DMS53 treated with DMSO at 0.1 percent for 48 hours (cell line): ENCODE measurements around the gene GPR119.
"Not testable (repeated sequence)": the region's sequence is repeated elsewhere in the genome, so short reads cannot be mapped to it uniquely, and the experiment has no call there.

Source experiments
- DNase-seq: peaks from one replicate; lab custom pipeline; 2025; ENCODE audit not compliant: unreplicated experiment; lab: John Stamatoyannopoulos, UW

The GPR119 gene

GRCh38 chrX:130385520-130385919 lies at the start of gene GPR119:
Gene GPR119 (minus strand): TSS chrX:130385674. CDS start chrX:130385447, 227 bp downstream.
- DNase-seq: no peak

GRCh38 chrX:130429236-130429635 lies 43.8 kb upstream of the GPR119 start:
- DNase-seq: not testable (repeated sequence)

DNA sequence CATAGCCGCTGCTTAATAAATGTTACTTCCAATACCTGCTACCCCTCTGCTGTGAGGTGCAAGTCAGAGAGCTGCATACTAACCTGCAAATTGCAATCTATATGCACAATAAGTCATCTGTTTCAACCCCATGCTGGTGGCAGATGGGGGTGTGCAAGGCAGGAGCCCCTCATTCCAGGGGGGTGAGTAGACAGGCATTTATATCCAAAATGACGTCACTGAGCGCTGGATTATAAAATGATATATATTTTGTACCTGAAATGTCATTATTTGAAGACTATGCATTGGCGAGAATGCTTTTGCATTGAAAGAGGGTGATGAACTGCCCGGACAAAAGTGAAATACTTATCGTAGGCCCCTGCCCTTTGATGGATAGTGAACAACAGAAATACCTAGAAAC lies 41.1 kb upstream of the GPR119 start:
- no peak for DNase-seq

DNA sequence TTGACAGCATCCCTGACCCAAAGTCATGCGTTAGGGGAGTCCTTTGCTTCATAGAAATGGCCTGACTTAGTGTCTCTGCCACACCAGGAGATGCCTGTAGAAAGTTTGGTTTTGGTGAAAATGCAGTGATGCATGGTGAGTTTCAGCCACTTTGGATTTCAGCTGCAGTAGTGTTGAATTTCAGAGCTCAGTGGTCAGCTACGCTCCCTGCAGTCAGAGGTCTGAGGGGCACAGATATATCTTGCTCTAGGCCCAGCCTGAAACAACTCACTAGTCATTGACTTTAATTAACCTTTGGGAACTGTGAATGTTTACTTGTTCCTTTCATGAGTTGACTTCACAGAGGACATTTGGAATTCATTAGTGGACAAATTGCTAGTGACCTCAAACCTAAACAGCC lies 33.8 kb upstream of the GPR119 start:
- no peak for DNase-seq

GRCh38 chrX:130418740-130419139 lies 33.3 kb upstream of the GPR119 start:
- DNase-seq: no peak

DNA sequence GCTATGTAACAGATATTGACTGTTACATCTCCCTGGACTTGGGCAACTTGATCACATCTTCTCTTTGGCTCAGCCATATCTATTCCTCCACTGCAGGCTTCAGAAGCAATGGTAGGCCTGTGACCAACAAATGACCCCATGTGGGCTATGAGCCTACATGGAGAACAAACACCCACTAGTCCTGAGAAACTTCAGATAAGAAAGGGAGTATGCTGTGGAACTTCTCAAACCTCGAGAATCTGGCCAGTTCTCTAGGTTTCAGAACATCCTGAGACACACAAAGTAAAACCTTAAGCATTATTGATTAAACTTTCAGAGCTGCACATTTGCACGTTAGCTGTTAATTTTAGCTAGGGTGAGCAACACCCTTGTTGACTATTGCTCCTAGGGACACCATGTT lies 32.6 kb upstream of the GPR119 start:
- DNase-seq: no peak

DNA sequence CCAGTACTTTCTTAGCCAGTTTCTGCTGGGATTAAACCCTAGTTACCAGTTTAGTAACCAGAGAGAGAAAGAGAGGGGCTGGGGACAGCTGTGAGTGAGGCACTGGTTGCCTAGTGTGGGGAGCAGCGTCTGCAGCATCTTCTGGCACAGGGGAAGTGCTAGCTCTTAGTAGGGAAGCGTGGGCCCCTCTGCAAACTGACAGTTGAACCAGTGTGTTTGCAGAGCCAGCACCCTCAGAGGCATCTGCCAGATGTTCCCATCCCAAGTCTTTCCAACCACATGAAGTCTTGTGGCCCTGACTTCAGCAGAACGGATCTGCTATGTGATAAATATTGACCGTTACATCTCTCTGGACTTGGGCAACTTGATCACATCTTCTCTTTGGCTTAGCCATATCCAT lies 31.3 kb upstream of the GPR119 start:
- no peak for DNase-seq

- DNase-seq: no peak
These were observed 29.7 kb upstream of the GPR119 start for GRCh38 chrX:130415201-130415600.

GRCh38 chrX:130414800-130415199 lies 29.3 kb upstream of the GPR119 start:
- DNase-seq: no peak

DNA sequence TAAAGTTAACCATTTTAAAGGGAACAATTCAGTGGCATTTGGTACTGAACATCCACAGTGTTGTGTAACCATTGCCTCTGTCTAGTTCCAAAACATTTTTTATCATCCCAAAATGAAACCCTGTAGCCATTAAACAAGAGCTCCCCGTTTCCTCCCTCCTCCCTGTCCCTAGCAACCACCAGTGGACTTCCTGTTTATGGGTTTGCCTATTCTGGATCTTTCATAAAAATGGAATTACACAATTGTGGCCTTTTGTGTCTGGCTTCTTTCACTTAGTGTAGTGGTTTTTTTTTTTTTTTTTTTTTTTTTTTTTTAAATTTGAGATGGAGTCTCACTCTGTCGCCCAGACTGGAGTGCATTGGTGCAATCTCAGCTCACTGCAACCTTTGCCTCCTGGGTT lies 27.9 kb upstream of the GPR119 start:
- no peak for DNase-seq

- DNase-seq: no peak
These were observed 16.8 kb upstream of the GPR119 start for GRCh38 chrX:130402208-130402684.

GRCh38 chrX:130401415-130402207 lies 16.1 kb upstream of the GPR119 start, which contains the start of gene RBMX2:
Gene RBMX2 (plus strand): TSS chrX:130401987. CDS start chrX:130402033, 46 bp downstream.
- peak; percentile 67 for DNase-seq

GRCh38 chrX:130395341-130395740 lies 9.9 kb upstream of the GPR119 start:
- no peak for DNase-seq

GRCh38 chrX:130393451-130394074 lies 8.1 kb upstream of the GPR119 start:
- peak; percentile 48 for DNase-seq

DNA sequence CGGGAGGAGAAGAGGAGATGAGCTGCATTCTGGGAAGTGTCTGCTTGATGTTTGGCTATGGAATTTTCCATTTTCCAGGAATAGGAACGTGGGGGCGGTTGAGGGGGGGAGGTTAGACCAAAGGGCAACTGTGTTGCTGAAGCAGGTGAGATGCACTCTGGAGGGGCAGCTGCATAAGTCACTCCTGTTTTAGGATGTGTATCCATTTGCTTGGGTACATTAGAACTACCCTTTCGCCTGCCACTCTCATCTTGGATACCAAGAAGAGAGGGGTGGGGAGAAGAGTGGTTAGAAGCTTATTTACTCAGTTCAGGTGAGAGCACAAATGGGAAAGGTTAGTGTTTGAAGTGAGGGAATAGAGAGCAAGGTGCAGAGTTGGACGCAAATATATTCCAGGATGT lies 934 bp upstream of the GPR119 start:
- DNase-seq: no peak

- DNase-seq: no peak
These were observed 7.3 kb downstream of the GPR119 start for GRCh38 chrX:130378024-130378669.

- no peak for DNase-seq
These were observed 9.4 kb downstream of the GPR119 start for GRCh38 chrX:130376077-130376476.

- DNase-seq: not testable (repeated sequence)
These were observed 33.4 kb downstream of the GPR119 start for GRCh38 chrX:130352050-130352449.

DNA sequence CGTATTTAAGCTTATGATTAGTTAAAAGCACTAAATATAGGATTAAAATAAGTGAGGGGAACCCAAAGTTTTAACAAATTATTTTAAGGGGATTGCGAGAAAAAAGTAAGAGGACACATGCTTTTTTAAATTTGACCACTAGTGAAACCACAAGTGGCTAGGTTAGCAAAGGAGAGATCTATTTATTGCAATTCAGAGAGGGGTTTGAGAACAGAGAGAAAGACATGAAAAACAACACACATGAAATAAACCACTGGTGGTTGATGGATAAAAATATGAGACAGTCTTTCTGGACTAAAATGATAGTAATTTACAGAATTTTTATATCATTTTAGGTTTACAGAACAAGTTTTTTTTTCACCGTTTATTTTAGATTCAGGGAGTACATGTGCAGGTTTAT lies 33.9 kb downstream of the GPR119 start:
- no peak for DNase-seq

GRCh38 chrX:130347321-130347720 lies 38.2 kb downstream of the GPR119 start:
- no peak for DNase-seq

- DNase-seq: no peak
These were observed 42.1 kb downstream of the GPR119 start for GRCh38 chrX:130343411-130343810.

DNA sequence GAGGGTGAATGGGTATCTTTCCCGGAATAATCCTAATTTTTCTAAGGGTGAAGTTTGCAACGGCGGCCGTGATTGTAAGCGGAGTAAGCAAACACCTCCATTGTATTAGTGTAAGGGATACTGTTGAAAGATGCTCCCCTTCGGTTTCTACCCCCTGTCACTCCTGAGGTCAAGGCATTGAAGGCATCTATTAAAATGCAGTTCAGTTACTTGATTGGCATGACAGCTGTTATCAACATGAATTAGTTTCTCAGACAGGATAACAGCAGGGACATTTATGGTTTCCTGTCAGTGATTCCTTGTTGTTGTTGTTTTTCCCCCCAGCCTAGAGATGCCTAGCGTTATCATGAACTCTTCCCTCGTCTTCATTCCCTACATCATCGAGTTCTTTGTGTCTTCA lies 45.2 kb downstream of the GPR119 start:
- no peak for DNase-seq
